Calu3 (cell line): Measurements from ENCODE around the gene WFDC2. TPM values are rescaled to one million over a fixed set of nuclear protein-coding genes. Genes with fewer than 3 reads are reported as not detected.
A peak's percentile ranks its signal among the peaks of the same experiment; 100 is the strongest.

ENCODE experiments used
- BruUV-seq: library from RNA; stranded (reverse); fragments of 400-500 nt; replicated peaks from 2 replicates; lab custom pipeline; 2021; lab: Mats Ljungman, UMichigan
- CTCF ChIA-PET: fragments of 300-600 bp; sonication (Branson Sonifier 250); formaldehyde crosslinking; loops from one replicate; lab custom pipeline; 2022; ENCODE audit warnings: antibody characterized with exemption; lab: Charles Lee
- DNase-seq: peaks from one replicate; pipeline ENCODE4 v3.0.0; 2022
- H3K27ac Mint-ChIP-seq: one replicate; pipeline ENCODE4 v1.8.0; 2022; ENCODE audit warnings: mixed read lengths; ENCODE audit not compliant: unreplicated experiment
- H3K27me3 Mint-ChIP-seq: one replicate; pipeline ENCODE4 v1.8.0; 2022; ENCODE audit warnings: mixed read lengths; ENCODE audit not compliant: unreplicated experiment
- H3K36me3 Mint-ChIP-seq: one replicate; pipeline ENCODE4 v1.8.0; 2022; ENCODE audit warnings: mild to moderate bottlenecking, moderate library complexity, mixed read lengths; ENCODE audit not compliant: insufficient read depth, unreplicated experiment
- H3K4me1 Mint-ChIP-seq: one replicate; pipeline ENCODE4 v1.8.0; 2022; ENCODE audit warnings: mild to moderate bottlenecking, low read depth, mixed read lengths; ENCODE audit not compliant: unreplicated experiment
- H3K4me3 Mint-ChIP-seq: one replicate; pipeline ENCODE4 v1.8.0; 2022; ENCODE audit warnings: mild to moderate bottlenecking, low read depth, moderate library complexity, mixed read lengths; ENCODE audit not compliant: unreplicated experiment
- H3K9me3 Mint-ChIP-seq: one replicate; pipeline ENCODE4 v1.8.0; 2022; ENCODE audit warnings: low read depth, mixed read lengths; ENCODE audit not compliant: unreplicated experiment
- intact Hi-C: fragments of 100-400 bp; cut with micrococcal nuclease; formaldehyde crosslinking; loops from one replicate; pipeline ENCODE4 v1.10.0; 2022; ENCODE audit not compliant: unreplicated experiment
- total RNA-seq: library from RNA; stranded (reverse); gene quantifications from 2 replicates; pipeline ENCODE4 v1.2.3, GENCODE V29; 2022
- TF ChIP-seq, protein P1 (sequence below): fragments of 200-600 bp; IDR thresholded peaks from one replicate; pipeline ENCODE4 v1.8.0; 2022; ENCODE audit warnings: antibody characterized with exemption; ENCODE audit not compliant: unreplicated experiment

The WFDC2 gene
- total RNA-seq, 1 experiment from 2014 or later: 295 TPM

- peaks cover 7% of the 10 kb centered on the region for H3K36me3 Mint-ChIP-seq
- BruUV-seq: no TSS peak
- no peak overlapping the region for H3K4me3 Mint-ChIP-seq
- no peaks in the 10 kb centered on the region for H3K27me3 Mint-ChIP-seq
- TF ChIP-seq, protein P1, sequence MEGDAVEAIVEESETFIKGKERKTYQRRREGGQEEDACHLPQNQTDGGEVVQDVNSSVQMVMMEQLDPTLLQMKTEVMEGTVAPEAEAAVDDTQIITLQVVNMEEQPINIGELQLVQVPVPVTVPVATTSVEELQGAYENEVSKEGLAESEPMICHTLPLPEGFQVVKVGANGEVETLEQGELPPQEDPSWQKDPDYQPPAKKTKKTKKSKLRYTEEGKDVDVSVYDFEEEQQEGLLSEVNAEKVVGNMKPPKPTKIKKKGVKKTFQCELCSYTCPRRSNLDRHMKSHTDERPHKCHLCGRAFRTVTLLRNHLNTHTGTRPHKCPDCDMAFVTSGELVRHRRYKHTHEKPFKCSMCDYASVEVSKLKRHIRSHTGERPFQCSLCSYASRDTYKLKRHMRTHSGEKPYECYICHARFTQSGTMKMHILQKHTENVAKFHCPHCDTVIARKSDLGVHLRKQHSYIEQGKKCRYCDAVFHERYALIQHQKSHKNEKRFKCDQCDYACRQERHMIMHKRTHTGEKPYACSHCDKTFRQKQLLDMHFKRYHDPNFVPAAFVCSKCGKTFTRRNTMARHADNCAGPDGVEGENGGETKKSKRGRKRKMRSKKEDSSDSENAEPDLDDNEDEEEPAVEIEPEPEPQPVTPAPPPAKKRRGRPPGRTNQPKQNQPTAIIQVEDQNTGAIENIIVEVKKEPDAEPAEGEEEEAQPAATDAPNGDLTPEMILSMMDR: no peak
- intact Hi-C loops: no loop called here
- no peaks in the 10 kb centered on the region for H3K4me1 Mint-ChIP-seq
- H3K9me3 Mint-ChIP-seq: no peaks in the 10 kb centered on the region
- CTCF ChIA-PET: interaction anchor here (0.9 kb wide), 1 partner anchor 14 kb away, joined by 3 read pairs; no protein-coding TSS in a partner anchor
- DNase-seq: no peak
- no peak overlapping the region for H3K27ac Mint-ChIP-seq
These were observed 36.2 kb upstream of the WFDC2 start for GRCh38 chr20:45433316-45433715.

- no peak for DNase-seq
- TF ChIP-seq, protein P1: no peak
- no TSS peak for BruUV-seq
- H3K4me3 Mint-ChIP-seq: no peak overlapping the region
- H3K4me1 Mint-ChIP-seq: no peaks in the 10 kb centered on the region
- intact Hi-C loops: no loop called here
- CTCF ChIA-PET: interaction anchor here (0.7 to 1.2 kb wide), 4 partner anchors 13 to 111 kb away, joined by 3 to 5 read pairs (median 3); partner anchors contain the start of gene SYS1
- H3K36me3 Mint-ChIP-seq: peaks cover 7% of the 10 kb centered on the region
- no peaks in the 10 kb centered on the region for H3K27me3 Mint-ChIP-seq
- no peak overlapping the region for H3K27ac Mint-ChIP-seq
- no peaks in the 10 kb centered on the region for H3K9me3 Mint-ChIP-seq
These were observed 35.6 kb upstream of the WFDC2 start for GRCh38 chr20:45433976-45434375.

DNA sequence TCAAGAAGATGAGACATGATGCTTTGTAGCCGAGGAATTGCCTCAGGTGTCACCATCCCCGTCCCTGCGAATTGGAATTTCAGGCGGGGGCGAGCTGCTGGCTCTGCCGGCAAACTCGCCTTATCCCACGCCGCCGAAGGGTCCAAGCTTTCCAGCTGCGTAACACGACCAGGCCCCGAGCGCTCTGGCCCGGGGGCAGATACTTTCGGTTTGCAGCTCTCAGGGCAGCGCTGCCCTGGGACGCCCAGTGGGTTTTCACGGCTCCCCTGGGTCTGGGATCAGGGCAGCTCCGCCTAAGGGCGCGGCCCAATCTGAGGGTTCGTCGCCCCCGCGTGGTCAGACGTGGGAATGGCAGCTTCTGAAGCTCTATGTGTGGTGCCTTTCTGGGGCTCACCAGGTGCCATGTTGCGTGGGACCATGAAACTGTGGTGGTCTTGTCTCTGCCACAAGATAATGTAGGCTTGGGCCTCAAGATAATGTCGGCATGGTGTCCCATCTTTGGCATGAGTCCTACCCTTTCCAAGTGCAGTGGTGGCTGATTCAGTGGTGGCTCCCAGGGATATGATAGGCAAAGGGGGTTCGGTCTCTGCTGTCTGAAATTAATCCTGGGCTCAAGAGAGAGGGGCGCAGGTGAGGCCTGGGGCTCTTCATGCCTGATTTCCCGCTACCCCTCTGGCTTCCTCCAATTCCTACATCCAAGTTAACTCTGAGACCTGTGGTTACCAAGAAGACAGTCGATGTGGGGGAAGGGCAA, 32.6 kb upstream of the WFDC2 start:
- Mint-ChIP-seq H3K36me3 (peaks cover 7% of the 10 kb centered on the region), H3K4me1 (peaks cover 4% of the 10 kb centered on the region), H3K27me3 (no peaks in the 10 kb centered on the region), H3K9me3 (no peaks in the 10 kb centered on the region), H3K27ac (peak overlapping the region; percentile 43), H3K4me3 (peak overlapping the region; percentile 89)
- TF ChIP-seq, protein P1: peak; percentile 97
- intact Hi-C loops: loop anchor here (1.0 to 2.0 kb wide), 3 partner anchors 62 to 118 kb away; no protein-coding TSS in a partner anchor
- BruUV-seq: no TSS peak
- CTCF ChIA-PET: interaction anchor here (0.5 to 4.8 kb wide), 37 partner anchors 8 to 393 kb away, joined by 3 to 141 read pairs (median 6); partner anchors contain the start of genes PIGT, SYS1 and WFDC10A
- DNase-seq: peak; percentile 97

GRCh38 chr20:45440424-45440823, 29.1 kb upstream of the WFDC2 start:
- Mint-ChIP-seq H3K27me3 (peaks cover 8% of the 10 kb centered on the region), H3K27ac (no peak overlapping the region), H3K4me3 (no peak overlapping the region), H3K9me3 (no peaks in the 10 kb centered on the region), H3K4me1 (peaks cover 27% of the 10 kb centered on the region), H3K36me3 (peaks cover 7% of the 10 kb centered on the region)
- intact Hi-C loops: no loop called here
- TF ChIP-seq, protein P1: no peak
- no peak for DNase-seq
- CTCF ChIA-PET: no interaction called here
- no TSS peak for BruUV-seq
